RWPE2 (cell line): ENCODE measurements around the gene HBB.

Experiments used
- ATAC-seq: fragments of 200-7000 bp; cut with Tn5 transposase; 3 replicates; pipeline ENCODE4 v1.9.1; 2021; ENCODE audit warnings: low read depth
- DNase-seq: peaks from one replicate; pipeline ENCODE4 v3.0.0-alpha.2; 2020; ENCODE audit warnings: low spot score
- H3K27ac ChIP-seq: fragments of 450-650 bp; 2 replicates; pipeline ENCODE4 v1.5.1; 2017; ENCODE audit warnings: mild to moderate bottlenecking; ENCODE audit not compliant: poor library complexity, severe bottlenecking
- H3K27me3 ChIP-seq: fragments of 250-450 bp; sonication (Bioruptor Pico); 2 replicates; pipeline ENCODE4 v1.5.1; 2021; ENCODE audit warnings: mild to moderate bottlenecking, moderate library complexity; ENCODE audit not compliant: insufficient read depth, poor library complexity, severe bottlenecking
- H3K36me3 ChIP-seq: fragments of 250-450 bp; sonication (Bioruptor Pico); 2 replicates; pipeline ENCODE4 v1.5.1; 2020; ENCODE audit warnings: low read depth, mild to moderate bottlenecking, moderate library complexity
- H3K4me1 ChIP-seq: fragments of 250-450 bp; sonication (Bioruptor Pico); 2 replicates; pipeline ENCODE4 v1.5.1; 2021; ENCODE audit warnings: mild to moderate bottlenecking, moderate library complexity; ENCODE audit not compliant: insufficient read depth, poor library complexity, severe bottlenecking
- H3K4me3 ChIP-seq: fragments of 250-450 bp; sonication (Bioruptor Pico); 2 replicates; pipeline ENCODE4 v1.5.1; 2021; ENCODE audit warnings: mild to moderate bottlenecking, moderate library complexity; ENCODE audit not compliant: severe bottlenecking
- H3K9me3 ChIP-seq: fragments of 250-450 bp; sonication (Bioruptor Pico); 2 replicates; pipeline ENCODE4 v1.5.1; 2021; ENCODE audit warnings: mild to moderate bottlenecking, moderate library complexity; ENCODE audit not compliant: severe bottlenecking
- TF ChIP-seq, protein P1 (sequence below): fragments of 450-650 bp; IDR thresholded peaks from one replicate; pipeline ENCODE4 v1.5.1; 2017; ENCODE audit warnings: mild to moderate bottlenecking, moderate library complexity; ENCODE audit not compliant: poor library complexity, severe bottlenecking

HBB gene

DNA sequence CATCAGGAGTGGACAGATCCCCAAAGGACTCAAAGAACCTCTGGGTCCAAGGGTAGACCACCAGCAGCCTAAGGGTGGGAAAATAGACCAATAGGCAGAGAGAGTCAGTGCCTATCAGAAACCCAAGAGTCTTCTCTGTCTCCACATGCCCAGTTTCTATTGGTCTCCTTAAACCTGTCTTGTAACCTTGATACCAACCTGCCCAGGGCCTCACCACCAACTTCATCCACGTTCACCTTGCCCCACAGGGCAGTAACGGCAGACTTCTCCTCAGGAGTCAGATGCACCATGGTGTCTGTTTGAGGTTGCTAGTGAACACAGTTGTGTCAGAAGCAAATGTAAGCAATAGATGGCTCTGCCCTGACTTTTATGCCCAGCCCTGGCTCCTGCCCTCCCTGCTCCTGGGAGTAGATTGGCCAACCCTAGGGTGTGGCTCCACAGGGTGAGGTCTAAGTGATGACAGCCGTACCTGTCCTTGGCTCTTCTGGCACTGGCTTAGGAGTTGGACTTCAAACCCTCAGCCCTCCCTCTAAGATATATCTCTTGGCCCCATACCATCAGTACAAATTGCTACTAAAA lies at the start of gene HBB:
HBB (minus strand) TSS at position 340 of the 579 bp plus-strand sequence; CDS start at position 290, 50 bp downstream.
- Histone ChIP-seq H3K27me3 (no peaks in the 10 kb centered on the region), H3K27ac (no peak within 1 kb of the TSS), H3K4me1 (no peaks in the 10 kb centered on the region), H3K9me3 (no peaks in the 10 kb centered on the region), H3K36me3 (no peaks in the 10 kb centered on the region), H3K4me3 (no peak within 1 kb of the TSS)
- DNase-seq (no peak), ATAC-seq (no peak; the same call in 2 of the 3 replicates)
- TF ChIP-seq, protein P1, sequence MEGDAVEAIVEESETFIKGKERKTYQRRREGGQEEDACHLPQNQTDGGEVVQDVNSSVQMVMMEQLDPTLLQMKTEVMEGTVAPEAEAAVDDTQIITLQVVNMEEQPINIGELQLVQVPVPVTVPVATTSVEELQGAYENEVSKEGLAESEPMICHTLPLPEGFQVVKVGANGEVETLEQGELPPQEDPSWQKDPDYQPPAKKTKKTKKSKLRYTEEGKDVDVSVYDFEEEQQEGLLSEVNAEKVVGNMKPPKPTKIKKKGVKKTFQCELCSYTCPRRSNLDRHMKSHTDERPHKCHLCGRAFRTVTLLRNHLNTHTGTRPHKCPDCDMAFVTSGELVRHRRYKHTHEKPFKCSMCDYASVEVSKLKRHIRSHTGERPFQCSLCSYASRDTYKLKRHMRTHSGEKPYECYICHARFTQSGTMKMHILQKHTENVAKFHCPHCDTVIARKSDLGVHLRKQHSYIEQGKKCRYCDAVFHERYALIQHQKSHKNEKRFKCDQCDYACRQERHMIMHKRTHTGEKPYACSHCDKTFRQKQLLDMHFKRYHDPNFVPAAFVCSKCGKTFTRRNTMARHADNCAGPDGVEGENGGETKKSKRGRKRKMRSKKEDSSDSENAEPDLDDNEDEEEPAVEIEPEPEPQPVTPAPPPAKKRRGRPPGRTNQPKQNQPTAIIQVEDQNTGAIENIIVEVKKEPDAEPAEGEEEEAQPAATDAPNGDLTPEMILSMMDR = no peak

DNA sequence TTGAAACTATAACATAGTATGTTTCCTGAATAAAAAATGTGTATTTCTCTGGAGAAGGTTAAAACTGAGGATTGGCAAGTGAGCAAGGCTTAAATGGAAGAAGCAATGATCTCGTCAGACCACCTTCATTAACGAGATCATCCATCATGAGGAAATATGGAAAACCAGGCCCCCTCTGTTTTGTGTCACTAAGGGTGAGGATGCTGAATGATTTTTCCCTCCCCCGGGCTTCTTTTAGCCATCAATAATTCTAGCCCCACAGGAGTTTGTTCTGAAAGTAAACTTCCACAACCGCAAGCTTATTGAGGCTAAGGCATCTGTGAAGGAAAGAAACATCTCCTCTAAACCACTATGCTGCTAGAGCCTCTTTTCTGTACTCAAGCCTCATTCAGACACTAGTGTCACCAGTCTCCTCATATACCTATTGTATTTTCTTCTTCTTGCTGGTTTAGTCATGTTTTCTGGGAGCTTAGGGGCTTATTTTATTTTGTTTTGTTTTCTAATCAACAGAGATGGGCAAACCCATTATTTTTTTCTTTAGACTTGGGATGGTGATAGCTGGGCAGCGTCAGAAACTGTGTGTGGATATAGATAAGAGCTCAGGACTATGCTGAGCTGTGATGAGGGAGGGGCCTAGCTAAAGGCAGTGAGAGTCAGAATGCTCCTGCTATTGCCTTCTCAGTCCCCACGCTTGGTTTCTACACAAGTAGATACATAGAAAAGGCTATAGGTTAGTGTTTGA lies 48.7 kb upstream of the HBB start:
- Histone ChIP-seq H3K4me1 (peaks cover 17% of the 10 kb centered on the region), H3K27me3 (no peaks in the 10 kb centered on the region), H3K27ac (no peak overlapping the region), H3K4me3 (no peak overlapping the region), H3K36me3 (no peaks in the 10 kb centered on the region), H3K9me3 (no peaks in the 10 kb centered on the region)
- ATAC-seq = no peak
- TF ChIP-seq, protein P1 = no peak
- no peak for DNase-seq

DNA sequence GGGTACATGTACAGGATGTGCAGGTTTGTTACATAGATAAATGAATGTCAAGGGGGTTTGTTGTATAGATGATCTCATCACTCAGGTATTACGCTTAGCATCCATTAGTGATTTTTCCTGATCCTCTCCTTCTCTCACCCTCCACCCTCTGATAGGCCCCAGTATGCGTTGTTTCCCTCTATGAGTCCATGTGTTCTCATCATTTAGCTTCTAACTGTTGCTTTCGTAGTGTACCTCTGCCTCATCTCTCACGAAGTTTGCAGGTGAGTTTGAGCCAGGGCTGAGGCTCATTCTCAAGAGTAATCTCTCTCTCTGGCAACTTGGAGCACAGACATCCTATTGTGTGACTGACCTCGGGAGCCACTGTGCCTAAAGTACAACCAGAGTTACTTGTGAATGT lies 47.5 kb upstream of the HBB start:
- H3K27me3 ChIP-seq = no peaks in the 10 kb centered on the region
- DNase-seq (no peak), ATAC-seq (peak; percentile 41; the same call in 2 of the 3 replicates)
- H3K27ac ChIP-seq = no peak overlapping the region
- H3K36me3 ChIP-seq = no peaks in the 10 kb centered on the region
- no peaks in the 10 kb centered on the region for H3K9me3 ChIP-seq
- TF ChIP-seq, protein P1 = no peak
- H3K4me3 ChIP-seq = no peak overlapping the region
- peaks cover 7% of the 10 kb centered on the region for H3K4me1 ChIP-seq

DNA sequence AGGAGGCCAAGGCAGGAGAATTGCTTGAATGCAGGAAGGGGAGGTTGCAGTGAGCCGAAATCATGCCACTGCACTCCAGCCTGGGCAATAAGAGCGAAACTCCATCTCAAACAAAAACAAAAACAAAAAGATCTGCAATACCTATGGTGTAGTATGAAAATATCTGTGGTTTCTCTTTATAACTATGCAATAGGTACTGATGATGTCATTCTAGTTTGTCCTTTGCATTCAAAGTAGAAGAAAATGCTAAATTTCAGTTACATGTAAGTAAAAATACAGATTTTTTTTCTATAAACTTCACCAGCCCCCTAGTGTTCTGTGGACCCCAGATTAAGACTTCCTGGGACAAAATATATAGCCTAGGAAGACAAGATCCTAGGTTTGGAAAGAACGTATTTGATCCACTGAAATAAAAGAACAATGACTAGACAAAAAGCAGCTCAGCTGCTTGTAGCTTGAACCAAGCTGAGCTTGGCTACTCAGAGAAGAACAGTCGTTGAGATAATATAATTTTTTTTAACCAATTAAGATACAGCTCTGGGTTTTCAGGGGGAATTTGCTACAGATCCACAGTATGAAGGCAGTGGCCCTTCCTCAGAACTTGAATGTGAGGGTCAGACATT lies 45.6 kb upstream of the HBB start:
- ATAC-seq = no peak
- no peak overlapping the region for H3K27ac ChIP-seq

More for the DNA sequence above, 45.6 kb upstream of the HBB start:
- Histone ChIP-seq H3K27me3 (no peaks in the 10 kb centered on the region), H3K4me3 (no peak overlapping the region), H3K9me3 (no peaks in the 10 kb centered on the region), H3K4me1 (peaks cover 7% of the 10 kb centered on the region), H3K36me3 (no peaks in the 10 kb centered on the region)
- no peak for DNase-seq
- TF ChIP-seq, protein P1 = no peak
